GM23248 (cell line): ENCODE data around the gene ROMO1. TPM values are rescaled to one million over a fixed set of nuclear protein-coding genes. Genes with fewer than 3 reads are reported as not detected.
"Not testable (repeated sequence)": the region's sequence is repeated elsewhere in the genome, so short reads cannot be mapped to it uniquely, and the experiment has no call there.

ENCODE experiments used
- DNase-seq: peaks from one replicate; pipeline ENCODE4 v3.0.0-alpha.2; 2015
- H2AFZ ChIP-seq: fragments of 200-600 bp; sonication (generic); 2 replicates; pipeline ENCODE4 v1.6.1; 2016; ENCODE audit warnings: antibody characterized with exemption
- H3F3A ChIP-seq: fragments of 200-600 bp; sonication (generic); 2 replicates; pipeline ENCODE4 v1.6.1; 2016; ENCODE audit warnings: mild to moderate bottlenecking, antibody characterized with exemption, mixed run types; ENCODE audit not compliant: insufficient read depth
- H3K27ac ChIP-seq: fragments of 200-600 bp; sonication (generic); 2 replicates; pipeline ENCODE4 v1.5.1; 2016; ENCODE audit warnings: mild to moderate bottlenecking
- H3K27me3 ChIP-seq: fragments of 200-600 bp; sonication (generic); replicated peaks from 2 replicates; pipeline ENCODE4 v1.6.1; 2016; ENCODE audit warnings: mild to moderate bottlenecking; ENCODE audit not compliant: insufficient read depth
- H3K36me3 ChIP-seq: fragments of 200-600 bp; sonication (generic); 2 replicates; pipeline ENCODE4 v1.6.1; 2016; ENCODE audit warnings: low read depth, mild to moderate bottlenecking
- H3K4me1 ChIP-seq: fragments of 200-600 bp; sonication (generic); 2 replicates; pipeline ENCODE4 v1.6.1; 2016; ENCODE audit warnings: mild to moderate bottlenecking; ENCODE audit not compliant: insufficient read depth
- H3K4me2 ChIP-seq: fragments of 200-600 bp; sonication (generic); one replicate; pipeline ENCODE4 v1.6.1; 2016; ENCODE audit warnings: mild to moderate bottlenecking; ENCODE audit not compliant: unreplicated experiment
- H3K4me3 ChIP-seq: fragments of 200-600 bp; sonication (generic); 2 replicates; pipeline ENCODE4 v1.5.1; 2016; ENCODE audit warnings: mild to moderate bottlenecking
- H3K79me2 ChIP-seq: fragments of 200-600 bp; sonication (generic); 2 replicates; pipeline ENCODE4 v1.6.1; 2016; ENCODE audit warnings: mild to moderate bottlenecking; ENCODE audit not compliant: insufficient read depth
- H3K9ac ChIP-seq: fragments of 200-600 bp; sonication (generic); 2 replicates; pipeline ENCODE4 v1.6.1; 2016; ENCODE audit warnings: mild to moderate bottlenecking
- H3K9me2 ChIP-seq: fragments of 200-600 bp; sonication (generic); 2 replicates; pipeline ENCODE4 v1.6.1; 2016; ENCODE audit warnings: mixed run types, mild to moderate bottlenecking, moderate library complexity; ENCODE audit not compliant: insufficient read depth
- H3K9me3 ChIP-seq: fragments of 200-600 bp; sonication (generic); one replicate; pipeline ENCODE4 v1.6.1; 2017; ENCODE audit warnings: low read depth
- H4K20me1 ChIP-seq: fragments of 200-600 bp; sonication (generic); 2 replicates; pipeline ENCODE4 v1.6.0; 2016; ENCODE audit not compliant: insufficient read depth
- EZH2 ChIP-seq: fragments of 200-600 bp; sonication (generic); IDR thresholded peaks from 2 replicates; pipeline ENCODE4 v1.6.1; 2018; ENCODE audit warnings: antibody characterized with exemption, mild to moderate bottlenecking; ENCODE audit not compliant: insufficient read depth, poor library complexity, severe bottlenecking
- EZH2phosphoT487 ChIP-seq: fragments of 200-600 bp; sonication (generic); IDR thresholded peaks from 2 replicates; pipeline ENCODE4 v1.6.1; 2018; ENCODE audit warnings: antibody characterized with exemption, moderate library complexity, mild to moderate bottlenecking, low read depth; ENCODE audit not compliant: insufficient read depth
- WGBS, 2 experiments: methylation state at CpG; one replicate each; pipeline ENCODE4 v1.1.6; 2015 to 2017; ENCODE audit warnings: low lambda C conversion rate in 2 of 2, low coverage in 1 of 2; ENCODE audit errors: missing lambda C conversion rate in 2 of 2; 5-methylcytosine and 5-hydroxymethylcytosine counted together
- in situ Hi-C: fragments of 300-500 bp; cut with MboI; formaldehyde crosslinking; loops from 2 replicates; pipeline ENCODE4 v1.15.0; 2020
- polyA plus RNA-seq: library from polyadenylated mRNA; unstranded; fragments of >200 nt; fragmentation: Nextera tagmentation; extraction: Ambion mirVana; gene quantifications from 2 replicates; pipeline ENCODE4 v1.2.1, GENCODE V29; 2016
- total RNA-seq: library from RNA; depleted of rRNA; stranded (reverse); fragments of >200 nt; shearing (Covaris generic); gene quantifications from 2 replicates; pipeline ENCODE4 v1.2.3, GENCODE V29; 2014

Gene ROMO1
- total and polyA plus RNA-seq, 2 experiments from 2014 or later = 311 to 543 TPM

GRCh38 chr20:35711588-35712209 is 12.5 kb downstream of the ROMO1 start:
- no peaks in the 10 kb centered on the region for H3K9me2 ChIP-seq
- H3K27me3 ChIP-seq = no peaks in the 10 kb centered on the region
- no peak overlapping the region for H3K4me3 ChIP-seq
- no peak overlapping the region for H3K4me2 ChIP-seq
- in situ Hi-C loops = no loop called here
- H3K9ac ChIP-seq = no peak overlapping the region
- peaks cover 82% of the 10 kb centered on the region for H3F3A ChIP-seq
- no peak overlapping the region for H2AFZ ChIP-seq
- H3K27ac ChIP-seq = 0 out of 2 replicates have a peak overlapping the region, but pooled peaks have one; percentile 1
- TF ChIP-seq EZH2phosphoT487 (no peak), EZH2 (no peak)
- H3K9me3 ChIP-seq = no peaks in the 10 kb centered on the region
- peaks cover 98% of the 10 kb centered on the region for H3K79me2 ChIP-seq
- H3K36me3 ChIP-seq = peaks cover 92% of the 10 kb centered on the region
- peaks cover 9% of the 10 kb centered on the region for H4K20me1 ChIP-seq
- peaks cover 20% of the 10 kb centered on the region; the same call in 1 of the 2 replicates for H3K4me1 ChIP-seq
- peak; percentile 1 for DNase-seq
- 95 to 99% methylated on average over 6 of the region's 6 CpGs for WGBS, 2 experiments

GRCh38 chr20:35713120-35713519 is 13.9 kb downstream of the ROMO1 start:
- H3K9me2 ChIP-seq, H3K4me3 ChIP-seq, H3K9ac ChIP-seq, H2AFZ ChIP-seq, in situ Hi-C loops, H3K27ac ChIP-seq, H3K9me3 ChIP-seq, H4K20me1 ChIP-seq, DNase-seq, H3K4me2 ChIP-seq, H3K27me3 ChIP-seq: not testable (repeated sequence)
- Histone ChIP-seq H3K4me1 (peaks cover 20% of the 10 kb centered on the region; the same call in 1 of the 2 replicates), H3K79me2 (peaks cover 99% of the 10 kb centered on the region), H3F3A (peaks cover 83% of the 10 kb centered on the region), H3K36me3 (peaks cover 94% of the 10 kb centered on the region)
- 84 to 85% methylated on average over 9 of the region's 9 CpGs for WGBS, 2 experiments

- WGBS, 2 experiments = 46 to 56% methylated on average over 4 of the region's 4 CpGs
- H3K36me3 ChIP-seq = peaks cover 92% of the 10 kb centered on the region
- in situ Hi-C loops = no loop called here
- peaks cover 80% of the 10 kb centered on the region for H3F3A ChIP-seq
- H3K4me2 ChIP-seq = no peak overlapping the region
- peaks cover 9% of the 10 kb centered on the region for H4K20me1 ChIP-seq
- no peak overlapping the region for H3K4me3 ChIP-seq
- no peak overlapping the region for H3K9ac ChIP-seq
- TF ChIP-seq EZH2phosphoT487 = no peak
- TF ChIP-seq EZH2 = no peak
- H3K27ac ChIP-seq = 0 out of 2 replicates have a peak overlapping the region, but pooled peaks have one; percentile 8
- peaks cover 99% of the 10 kb centered on the region for H3K79me2 ChIP-seq
- no peaks in the 10 kb centered on the region for H3K27me3 ChIP-seq
- H3K9me3 ChIP-seq = no peaks in the 10 kb centered on the region
- peaks cover 27% of the 10 kb centered on the region for H3K4me1 ChIP-seq
- H2AFZ ChIP-seq = no peak overlapping the region
- DNase-seq = no peak
- H3K9me2 ChIP-seq = no peaks in the 10 kb centered on the region
Observed at GRCh38 chr20:35714127-35714526, 14.9 kb downstream of the ROMO1 start.

- H3K9me3 ChIP-seq = no peaks in the 10 kb centered on the region
- H3K9ac ChIP-seq = no peak overlapping the region
- H2AFZ ChIP-seq = no peak overlapping the region
- no peak overlapping the region for H3K4me3 ChIP-seq
- peaks cover 92% of the 10 kb centered on the region for H3K36me3 ChIP-seq
- no peaks in the 10 kb centered on the region for H3K9me2 ChIP-seq
- 99 to 100% methylated on average over 2 of the region's 2 CpGs for WGBS, 2 experiments
- H3K79me2 ChIP-seq = peaks cover 99% of the 10 kb centered on the region
- peaks cover under 1% of the 10 kb centered on the region for H4K20me1 ChIP-seq
- in situ Hi-C loops = no loop called here
- H3K27me3 ChIP-seq = no peaks in the 10 kb centered on the region
- no peak overlapping the region for H3K4me2 ChIP-seq
- TF ChIP-seq EZH2 = no peak
- TF ChIP-seq EZH2phosphoT487 = no peak
- DNase-seq = no peak
- H3K4me1 ChIP-seq = peaks cover 26% of the 10 kb centered on the region
- peaks cover 80% of the 10 kb centered on the region for H3F3A ChIP-seq
- H3K27ac ChIP-seq = no peak overlapping the region
Observed at GRCh38 chr20:35715652-35716051, 16.4 kb downstream of the ROMO1 start.
